D721Med (cell line): ENCODE results near the gene TRMT44.

Experiments used
- DNase-seq: peaks from one replicate; pipeline ENCODE4 v3.0.0; 2011; ENCODE audit warnings: low spot score; ENCODE audit not compliant: insufficient read length
- FAIRE-seq: peaks from 2 replicates; lab custom pipeline; 2011; peaks lifted over from hg19 to GRCh38; lab: Jason Lieb, UNC
- TF ChIP-seq, protein P1 (sequence below): IDR thresholded peaks from 2 replicates; pipeline ENCODE4 v1.5.1; 2012; ENCODE audit warnings: mild to moderate bottlenecking, control low read depth; ENCODE audit not compliant: insufficient read depth; ENCODE audit errors: missing control alignments

The TRMT44 gene

DNA sequence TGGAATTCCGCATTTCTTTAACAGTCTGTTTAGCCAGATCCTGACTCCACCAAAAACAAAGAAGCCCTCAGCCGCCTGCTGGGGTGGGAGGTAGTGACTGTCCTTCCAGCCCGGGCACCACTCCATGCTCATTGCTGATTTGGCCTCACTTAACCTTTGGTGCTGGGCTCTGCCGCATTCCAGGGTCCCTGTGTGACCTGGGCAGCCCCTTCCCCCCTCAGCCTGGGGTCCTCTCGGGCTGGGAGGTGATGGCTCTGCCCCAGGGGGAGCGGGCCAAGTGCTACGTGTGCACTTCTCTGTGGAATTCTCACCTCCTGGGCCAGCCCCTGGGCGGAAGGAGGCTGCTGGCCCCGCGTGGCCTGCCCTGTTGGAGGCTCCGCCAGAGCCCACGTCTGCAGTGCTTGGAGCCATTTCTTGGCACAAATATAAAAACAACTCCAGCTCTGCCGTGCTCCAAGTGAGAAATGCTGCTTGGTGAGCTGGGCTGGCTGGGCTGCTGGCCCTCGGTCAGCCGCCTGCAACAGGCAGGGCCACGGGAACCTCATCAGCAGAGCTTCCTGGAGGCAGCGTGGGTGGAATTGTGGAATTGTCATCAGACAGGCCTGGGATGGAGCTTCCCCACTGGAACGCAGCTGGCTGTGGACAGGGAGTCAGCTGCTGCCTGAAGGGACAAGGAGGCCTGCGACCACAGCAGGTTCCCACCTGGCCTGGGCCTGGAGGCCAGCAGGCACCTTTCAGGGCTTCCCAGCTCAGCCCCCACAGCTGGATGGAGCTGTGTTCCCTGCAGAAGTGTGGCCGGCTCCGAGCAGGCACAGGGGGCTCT lies 66.0 kb downstream of the TRMT44 start:
- FAIRE-seq (no peak), DNase-seq (no peak)

DNA sequence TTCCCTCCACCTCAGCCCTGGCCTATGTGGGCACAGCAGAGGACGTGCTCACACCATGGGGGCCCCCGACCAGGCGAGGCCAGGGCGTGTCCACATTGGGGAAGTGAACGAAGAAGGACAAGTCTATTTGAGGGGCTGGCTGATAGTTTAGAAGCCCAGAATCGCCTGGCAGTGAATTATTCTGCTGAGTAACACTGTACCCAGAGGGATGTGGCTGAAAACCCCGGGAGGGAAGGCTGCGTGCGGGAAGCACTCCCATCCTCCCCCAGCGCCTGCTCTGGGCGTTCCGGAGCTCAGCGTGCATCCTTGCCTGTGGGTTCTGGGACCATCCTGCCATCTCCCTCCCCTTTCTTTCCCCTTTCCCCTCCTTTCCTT lies 66.6 kb downstream of the TRMT44 start:
- FAIRE-seq (no peak), DNase-seq (no peak)
- TF ChIP-seq, protein P1, sequence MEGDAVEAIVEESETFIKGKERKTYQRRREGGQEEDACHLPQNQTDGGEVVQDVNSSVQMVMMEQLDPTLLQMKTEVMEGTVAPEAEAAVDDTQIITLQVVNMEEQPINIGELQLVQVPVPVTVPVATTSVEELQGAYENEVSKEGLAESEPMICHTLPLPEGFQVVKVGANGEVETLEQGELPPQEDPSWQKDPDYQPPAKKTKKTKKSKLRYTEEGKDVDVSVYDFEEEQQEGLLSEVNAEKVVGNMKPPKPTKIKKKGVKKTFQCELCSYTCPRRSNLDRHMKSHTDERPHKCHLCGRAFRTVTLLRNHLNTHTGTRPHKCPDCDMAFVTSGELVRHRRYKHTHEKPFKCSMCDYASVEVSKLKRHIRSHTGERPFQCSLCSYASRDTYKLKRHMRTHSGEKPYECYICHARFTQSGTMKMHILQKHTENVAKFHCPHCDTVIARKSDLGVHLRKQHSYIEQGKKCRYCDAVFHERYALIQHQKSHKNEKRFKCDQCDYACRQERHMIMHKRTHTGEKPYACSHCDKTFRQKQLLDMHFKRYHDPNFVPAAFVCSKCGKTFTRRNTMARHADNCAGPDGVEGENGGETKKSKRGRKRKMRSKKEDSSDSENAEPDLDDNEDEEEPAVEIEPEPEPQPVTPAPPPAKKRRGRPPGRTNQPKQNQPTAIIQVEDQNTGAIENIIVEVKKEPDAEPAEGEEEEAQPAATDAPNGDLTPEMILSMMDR = no peak

More for the DNA sequence above, 66.0 kb downstream of the TRMT44 start:
- TF ChIP-seq, protein P1 = no peak

DNA sequence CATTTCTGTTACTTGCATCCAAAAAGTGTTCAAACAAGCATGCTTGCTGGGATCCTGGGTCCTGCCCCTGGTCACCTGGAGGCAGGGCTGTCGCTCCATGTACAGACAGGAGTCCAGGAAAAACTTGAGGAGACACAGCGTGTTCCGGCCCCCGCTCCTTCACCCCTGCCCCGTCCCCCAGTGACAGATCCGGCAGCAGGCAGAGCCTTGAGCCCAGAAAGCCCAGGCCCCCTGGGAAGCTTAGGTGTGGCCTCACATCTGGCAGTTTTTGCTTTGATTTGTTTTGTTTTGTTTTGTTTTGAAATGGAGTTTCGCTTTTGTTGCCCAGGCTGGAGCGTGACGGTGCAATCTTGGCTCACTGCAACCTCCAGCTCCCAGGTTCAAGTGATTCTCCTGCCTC lies 67.0 kb downstream of the TRMT44 start:
- TF ChIP-seq, protein P1 = no peak
- DNase-seq (no peak), FAIRE-seq (no peak)

- FAIRE-seq (no peak), DNase-seq (no peak)
- TF ChIP-seq, protein P1 = no peak
Measured at GRCh38 chr4:8508266-8508665, 67.7 kb downstream of the TRMT44 start.

DNA sequence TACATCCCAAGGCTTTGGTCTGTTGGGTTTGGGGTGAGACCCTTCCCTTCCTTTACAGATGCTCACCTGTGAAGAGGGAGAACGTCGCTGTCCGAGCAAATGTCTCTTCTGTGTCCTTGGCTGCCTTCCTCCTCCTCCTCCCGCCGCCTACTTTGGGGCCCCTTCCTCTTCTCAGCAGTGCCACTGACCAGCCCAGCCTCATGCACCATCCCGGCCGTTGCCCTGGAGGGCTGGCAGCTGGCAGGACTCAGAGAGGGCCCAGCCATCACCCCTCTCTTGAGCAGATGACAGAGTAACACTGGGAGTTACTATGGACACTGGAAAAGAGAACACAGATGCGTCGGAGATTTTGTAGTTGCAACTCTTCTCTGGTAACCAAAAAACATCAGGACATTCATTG lies 68.2 kb downstream of the TRMT44 start:
- DNase-seq (no peak), FAIRE-seq (no peak)
- TF ChIP-seq, protein P1 = no peak

DNA sequence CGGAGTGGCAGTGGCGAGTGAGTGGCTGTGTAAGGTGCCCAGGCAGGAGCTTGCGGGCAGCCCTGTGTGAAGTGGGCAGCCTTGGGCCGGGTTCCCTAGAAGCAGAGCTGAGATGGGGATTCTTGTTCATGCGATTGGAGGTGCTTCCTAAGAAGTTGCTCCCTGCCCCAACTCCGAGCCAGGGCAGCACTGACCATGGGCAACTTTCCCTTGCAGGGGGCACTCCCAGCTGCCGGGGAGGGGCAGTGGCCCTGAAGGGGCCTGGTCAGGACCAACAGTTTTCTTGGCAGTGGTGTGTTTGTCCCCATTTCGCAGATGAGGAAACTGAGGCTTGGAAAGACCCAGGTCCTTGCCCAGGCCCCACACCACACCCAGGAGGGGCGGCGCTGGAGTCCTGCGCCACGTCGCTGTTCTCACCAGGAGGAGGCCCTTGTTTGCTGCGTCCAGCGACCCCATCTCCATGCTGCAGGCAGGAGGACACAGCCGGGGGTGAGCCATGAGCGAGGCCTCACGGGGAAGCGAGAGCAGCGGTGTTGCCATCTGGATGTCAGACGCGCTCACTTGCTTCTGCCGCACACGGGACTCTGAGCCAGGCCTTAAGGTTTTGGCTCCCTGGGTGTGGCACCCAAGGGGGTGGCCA lies 68.9 kb downstream of the TRMT44 start:
- no peak for FAIRE-seq

GRCh38 chr4:8510191-8510590 lies 69.6 kb downstream of the TRMT44 start:
- TF ChIP-seq, protein P1 = no peak
- FAIRE-seq = no peak
- no peak for DNase-seq

More for the DNA sequence above, 68.9 kb downstream of the TRMT44 start:
- TF ChIP-seq, protein P1 = no peak
- no peak for DNase-seq
